ENCODE data around the gene IDH1. TPM values are rescaled to one million over a fixed set of nuclear protein-coding genes. Genes with fewer than 3 reads are reported as not detected.

The IDH1 gene
- total RNA-seq, 3 donors from 2014 or later (not counting 1 experiment from before 2014, with no cell fraction given): 6.8 to 15.2 (median 12.2) TPM

GRCh38 chr2:208235860-208236259 is 19.0 kb downstream of the IDH1 start:
- Histone ChIP-seq H3K9me3 (ENCODE audit: control insufficient read depth, insufficient read depth, low read length) (no peaks in the 10 kb centered on the region), H3K27me3 (ENCODE audit: control insufficient read depth, insufficient read depth, low read length) (no peaks in the 10 kb centered on the region), H3K4me3 (ENCODE audit: low read length) (no peak overlapping the region), H3K4me1 (ENCODE audit: control insufficient read depth, insufficient read depth, low read length) (no peaks in the 10 kb centered on the region), H3K36me3 (ENCODE audit: control insufficient read depth, insufficient read depth, low read length) (peaks cover 35% of the 10 kb centered on the region), H3K27ac (ENCODE audit: low read length) (no peak overlapping the region)
- Mint-ChIP-seq H3K27me3 (ENCODE audit: low read depth in 2 of 2) (no peaks in the 10 kb centered on the region), H3K27ac (no peak overlapping the region), H3K4me1 (no peaks in the 10 kb centered on the region), H3K36me3 (peaks cover 21% of the 10 kb centered on the region), H3K9me3 (peaks cover 0 to 4% of the 10 kb centered on the region in 2 donors), H3K4me3 (no peak overlapping the region)
- ATAC-seq (no peak), DNase-seq (no peak)
- no peak for TF ChIP-seq CTCF (IDR thresholded peaks at IDR 0.05)
- intact Hi-C loops (cut with micrococcal nuclease): no loop called here
- no CpG with 5 or more reads among the region's 2 CpGs for WGBS (ENCODE audit: insufficient coverage)

GRCh38 chr2:208234786-208235185 is 20.1 kb downstream of the IDH1 start:
- 100% methylated on average over 1 of the region's 1 CpG for WGBS (ENCODE audit: insufficient coverage)
- Histone ChIP-seq H3K4me3 (ENCODE audit: low read length) (no peak overlapping the region), H3K9me3 (ENCODE audit: control insufficient read depth, insufficient read depth, low read length) (no peaks in the 10 kb centered on the region), H3K4me1 (ENCODE audit: control insufficient read depth, insufficient read depth, low read length) (no peaks in the 10 kb centered on the region), H3K27ac (ENCODE audit: low read length) (no peak overlapping the region), H3K27me3 (ENCODE audit: control insufficient read depth, insufficient read depth, low read length) (no peaks in the 10 kb centered on the region), H3K36me3 (ENCODE audit: control insufficient read depth, insufficient read depth, low read length) (peaks cover 25% of the 10 kb centered on the region)
- H3K4me1 Mint-ChIP-seq: no peaks in the 10 kb centered on the region
- no peaks in the 10 kb centered on the region for H3K27me3 Mint-ChIP-seq (ENCODE audit: low read depth in 2 of 2)
- peaks cover 19% of the 10 kb centered on the region for H3K36me3 Mint-ChIP-seq
- no peak overlapping the region for H3K4me3 Mint-ChIP-seq
- H3K9me3 Mint-ChIP-seq: peaks cover 0 to 4% of the 10 kb centered on the region in 2 donors
- ATAC-seq (no peak), DNase-seq (no peak)
- no peak for TF ChIP-seq CTCF (IDR thresholded peaks at IDR 0.05)
- no peak overlapping the region for H3K27ac Mint-ChIP-seq
- intact Hi-C loops (cut with micrococcal nuclease): no loop called here

- no peak overlapping the region for H3K4me3 ChIP-seq (ENCODE audit: low read length)
- no peak for ATAC-seq
- no peaks in the 10 kb centered on the region for H3K4me1 ChIP-seq (ENCODE audit: control insufficient read depth, insufficient read depth, low read length)
- no peak overlapping the region for H3K27ac ChIP-seq (ENCODE audit: low read length)
- Mint-ChIP-seq H3K27me3 (ENCODE audit: low read depth in 2 of 2) (no peaks in the 10 kb centered on the region), H3K4me3 (no peak overlapping the region), H3K9me3 (peaks cover 0 to 4% of the 10 kb centered on the region in 2 donors), H3K27ac (no peak overlapping the region), H3K4me1 (no peaks in the 10 kb centered on the region), H3K36me3 (no peaks in the 10 kb centered on the region)
- DNase-seq: no peak
- no peaks in the 10 kb centered on the region for H3K36me3 ChIP-seq (ENCODE audit: control insufficient read depth, insufficient read depth, low read length)
- TF ChIP-seq CTCF (IDR thresholded peaks at IDR 0.05): no peak
- intact Hi-C loops (cut with micrococcal nuclease): no loop called here
- no peaks in the 10 kb centered on the region for H3K9me3 ChIP-seq (ENCODE audit: control insufficient read depth, insufficient read depth, low read length)
- 50% methylated on average over 1 of the region's 1 CpG for WGBS (ENCODE audit: insufficient coverage)
- no peaks in the 10 kb centered on the region for H3K27me3 ChIP-seq (ENCODE audit: control insufficient read depth, insufficient read depth, low read length)
These were observed 26.4 kb downstream of the IDH1 start for GRCh38 chr2:208228476-208228875.

- no peaks in the 10 kb centered on the region for H3K4me1 ChIP-seq (ENCODE audit: control insufficient read depth, insufficient read depth, low read length)
- Mint-ChIP-seq H3K9me3 (peaks cover 0 to 4% of the 10 kb centered on the region in 2 donors), H3K36me3 (no peaks in the 10 kb centered on the region), H3K27ac (no peak overlapping the region), H3K4me1 (no peaks in the 10 kb centered on the region), H3K4me3 (no peak overlapping the region), H3K27me3 (ENCODE audit: low read depth in 2 of 2) (no peaks in the 10 kb centered on the region)
- no peak for TF ChIP-seq CTCF (IDR thresholded peaks at IDR 0.05)
- no peaks in the 10 kb centered on the region for H3K36me3 ChIP-seq (ENCODE audit: control insufficient read depth, insufficient read depth, low read length)
- ATAC-seq (no peak), DNase-seq (no peak)
- H3K9me3 ChIP-seq (ENCODE audit: control insufficient read depth, insufficient read depth, low read length): no peaks in the 10 kb centered on the region
- H3K27me3 ChIP-seq (ENCODE audit: control insufficient read depth, insufficient read depth, low read length): no peaks in the 10 kb centered on the region
- WGBS (ENCODE audit: insufficient coverage): 94% methylated on average over 33 of the region's 33 CpGs
- H3K4me3 ChIP-seq (ENCODE audit: low read length): no peak overlapping the region
- intact Hi-C loops (cut with micrococcal nuclease): no loop called here
- no peak overlapping the region for H3K27ac ChIP-seq (ENCODE audit: low read length)
These were observed 27.2 kb downstream of the IDH1 start for GRCh38 chr2:208227581-208228232.

Data from natural killer cell (primary cell).